WI38 (cell line): Measurements from ENCODE around the gene TMEM38B.
A peak's percentile ranks its signal among the peaks of the same experiment; 100 is the strongest.

Experiments
- H3K4me3 ChIP-seq: 2 replicates; pipeline ENCODE4 v1.5.1; 2011; ENCODE audit warnings: low read depth, mild to moderate bottlenecking, control low read depth, low read length
- CTCF ChIP-seq: IDR thresholded peaks from 2 replicates; pipeline ENCODE4 v1.5.1; 2012; ENCODE audit warnings: low read depth, mild to moderate bottlenecking, control low read depth, low read length

The TMEM38B gene

GRCh38 chr9:105683688-105684275 lies 10.6 kb upstream of the TMEM38B start:
- no peak for TF ChIP-seq CTCF
- no peak overlapping the region for H3K4me3 ChIP-seq

GRCh38 chr9:105686936-105687335 lies 7.4 kb upstream of the TMEM38B start:
- TF ChIP-seq CTCF, result no peak

GRCh38 chr9:105690742-105691141 lies 3.6 kb upstream of the TMEM38B start:
- H3K4me3 ChIP-seq, result no peak overlapping the region
- peak; percentile 38; the same call in 1 of the 2 replicates for TF ChIP-seq CTCF

More at GRCh38 chr9:105686936-105687335, 7.4 kb upstream of the TMEM38B start:
- H3K4me3 ChIP-seq, result no peak overlapping the region

DNA sequence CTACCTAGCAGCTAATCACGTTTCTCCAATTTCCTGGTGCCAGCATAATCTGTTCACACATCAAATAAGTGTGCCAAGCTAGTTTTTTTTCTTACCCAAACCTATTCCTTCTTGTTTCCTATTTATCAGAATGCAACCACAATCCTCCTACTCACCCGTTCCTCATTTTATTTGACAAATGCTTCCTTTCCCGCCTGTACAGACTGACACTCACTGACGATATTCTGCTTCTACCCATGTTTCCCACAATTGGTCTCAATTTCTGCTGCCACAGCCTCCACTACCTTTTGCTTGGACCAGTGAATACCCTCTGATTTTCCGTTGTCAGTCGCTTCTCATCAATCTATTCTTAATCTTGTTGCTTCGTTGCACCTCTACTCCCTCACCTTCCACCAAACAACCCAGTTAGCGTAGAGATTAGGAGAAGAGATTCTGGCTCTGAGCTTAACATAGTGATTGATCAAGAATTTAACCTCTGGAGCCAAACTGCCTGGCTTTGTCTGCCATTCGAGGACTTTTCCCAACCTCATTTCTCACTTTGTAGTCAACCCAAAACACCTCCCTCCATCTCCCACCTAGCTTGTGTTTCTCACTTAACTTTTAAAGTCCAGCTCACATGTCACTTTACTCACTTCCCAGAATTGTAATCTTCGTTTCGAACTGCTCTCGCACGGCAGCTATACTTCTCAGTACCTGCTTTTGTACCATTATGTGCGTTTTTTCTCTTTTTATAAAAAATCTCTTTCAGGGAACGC lies 729 bp upstream of the TMEM38B start:
- no peak for TF ChIP-seq CTCF
- peak overlapping the region; percentile 83 for H3K4me3 ChIP-seq

- TF ChIP-seq CTCF, result no peak
- peak overlapping the region; percentile 83 for H3K4me3 ChIP-seq
Measured at GRCh38 chr9:105694848-105695581, 674 bp downstream of the TMEM38B start.

DNA sequence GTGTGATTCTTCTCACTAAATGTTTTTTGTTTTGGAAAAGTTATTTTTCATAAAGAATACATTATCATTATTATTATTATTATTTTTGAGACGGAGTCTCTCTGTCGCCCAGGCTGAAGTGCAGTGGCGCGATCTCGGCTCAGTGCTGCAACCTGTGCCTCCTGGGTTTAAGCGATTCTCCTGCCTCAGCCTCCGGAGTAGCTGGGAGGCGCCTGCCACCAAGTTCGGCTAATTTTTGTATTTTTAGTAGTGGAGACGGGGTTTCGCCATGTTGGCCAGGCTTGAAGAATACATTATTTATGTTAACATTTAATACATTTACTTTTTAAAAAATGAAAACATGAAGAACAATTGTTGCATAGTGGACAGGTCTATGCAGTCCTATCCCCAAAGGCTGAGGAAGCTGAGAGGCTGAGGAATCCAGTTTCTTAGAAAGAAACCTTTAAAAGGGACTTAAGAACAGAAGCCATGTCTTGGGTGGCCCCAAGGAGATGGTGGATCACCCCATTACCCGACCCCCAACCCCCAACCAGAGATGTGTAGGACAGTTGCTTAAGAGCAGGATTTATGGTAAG lies 2.0 kb downstream of the TMEM38B start:
- TF ChIP-seq CTCF, result no peak
- no peak overlapping the region for H3K4me3 ChIP-seq
